OCI-M2 (cell line): ENCODE results near the gene SMOC2.

Source experiments
- DNase-seq: peaks from one replicate; lab custom pipeline; 2025; ENCODE audit not compliant: unreplicated experiment; lab: John Stamatoyannopoulos, UW

Gene SMOC2

GRCh38 chr6:168442646-168443045, 1.7 kb downstream of the SMOC2 start:
- no peak for DNase-seq

- no peak for DNase-seq
Measured at GRCh38 chr6:168447282-168447681, 6.3 kb downstream of the SMOC2 start.

DNA sequence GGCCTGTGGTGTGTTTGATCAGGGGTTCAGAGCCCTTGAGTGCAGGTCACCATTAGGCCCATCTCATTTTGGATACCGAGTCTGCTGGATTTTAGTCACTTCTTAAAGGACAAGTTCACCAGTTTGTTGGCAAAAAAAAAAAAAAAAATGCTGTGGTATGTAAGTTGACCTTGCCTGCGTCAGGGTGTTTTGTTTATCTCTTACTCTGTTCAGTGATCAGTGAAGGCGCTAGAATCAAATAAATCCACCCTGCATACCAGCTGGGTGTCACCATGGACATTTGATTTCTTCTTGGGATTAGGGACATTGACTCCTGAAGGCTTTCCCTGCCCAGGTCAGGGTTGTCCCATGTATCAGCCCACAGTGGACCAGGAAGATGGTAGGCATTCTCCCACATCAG, 6.7 kb downstream of the SMOC2 start:
- DNase-seq: no peak

DNA sequence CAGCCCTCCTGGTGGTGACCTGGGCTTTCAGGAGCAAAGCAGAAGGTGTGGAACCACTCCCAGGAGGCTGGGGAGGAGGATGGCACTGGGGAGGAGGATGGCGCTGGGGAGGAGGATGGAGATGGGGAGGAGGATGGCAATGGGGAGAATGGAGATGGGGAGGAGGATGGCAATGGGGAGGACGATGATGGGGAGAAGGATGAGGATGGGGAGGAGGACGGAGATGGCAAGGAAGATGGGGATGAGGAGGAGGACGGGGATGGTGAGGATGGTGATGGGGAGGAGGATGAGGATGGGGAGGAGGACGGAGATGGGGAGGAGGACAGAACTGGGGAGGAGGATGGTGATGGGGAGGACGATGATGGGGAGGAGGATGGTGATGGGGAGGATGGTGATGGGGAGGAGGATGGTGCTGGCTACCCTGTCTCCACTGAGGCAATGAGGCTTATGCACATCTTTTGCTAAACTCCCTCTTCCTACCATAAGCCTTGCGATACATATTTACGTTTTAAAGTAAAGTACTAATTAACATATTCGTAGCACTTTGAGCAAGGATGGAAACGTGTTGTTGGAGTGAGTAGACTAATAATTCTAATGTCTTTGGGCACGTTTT, 7.4 kb downstream of the SMOC2 start:
- DNase-seq: no peak

DNA sequence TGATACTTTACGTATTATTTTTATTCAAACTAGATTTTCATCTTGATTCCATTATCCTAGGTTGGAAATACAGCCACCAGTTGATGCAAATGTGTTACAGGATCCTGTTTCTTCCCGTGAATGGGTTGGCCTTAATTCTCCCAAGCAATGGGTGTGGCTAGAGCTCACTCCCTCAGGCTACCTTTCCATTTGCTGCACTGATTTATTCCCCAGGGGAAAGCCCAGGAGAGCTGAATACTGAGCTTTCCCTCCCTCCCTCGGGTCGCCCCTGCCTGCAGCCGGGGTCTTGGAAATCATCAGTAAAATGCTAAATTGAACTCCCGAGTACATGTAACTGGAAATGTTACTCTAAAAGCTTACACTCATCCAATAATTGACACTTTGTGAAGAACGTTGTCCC, 9.9 kb downstream of the SMOC2 start:
- no peak for DNase-seq

DNA sequence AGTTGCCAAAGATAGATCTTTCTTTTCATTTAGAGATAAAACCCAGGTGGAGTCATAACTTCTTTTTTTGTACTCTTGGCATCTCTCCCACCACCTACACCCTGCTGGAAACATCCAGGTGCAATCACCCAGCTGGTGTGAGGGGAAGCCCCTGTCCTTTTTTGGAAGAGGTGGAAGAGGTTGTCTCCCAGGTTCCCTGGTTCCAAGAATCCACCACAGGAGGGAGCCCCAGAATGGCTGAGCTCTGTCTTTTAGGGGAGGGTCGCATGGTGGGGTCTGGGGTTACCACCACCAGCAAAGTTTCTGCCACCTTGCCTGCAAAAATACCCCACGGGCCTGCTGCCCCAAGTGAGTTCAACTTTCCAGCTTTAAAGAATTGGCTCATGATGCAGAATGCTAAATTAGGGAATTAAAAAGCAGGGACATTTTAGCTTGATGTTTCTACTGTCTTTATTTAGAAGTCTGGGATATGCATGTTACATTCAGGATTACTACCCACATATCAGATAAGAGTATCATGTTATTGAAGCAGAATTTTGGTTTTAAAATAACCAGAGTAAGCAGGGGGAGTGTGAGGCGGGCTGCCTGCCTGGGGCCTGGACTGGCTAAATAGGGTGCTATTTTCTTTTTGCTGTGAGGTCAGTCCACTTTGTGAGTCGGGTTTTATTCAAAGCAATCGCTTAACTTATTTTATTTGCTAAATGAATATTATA, 11.0 kb downstream of the SMOC2 start:
- no peak for DNase-seq

- no peak for DNase-seq
Measured at GRCh38 chr6:168452685-168453377, 11.8 kb downstream of the SMOC2 start.

GRCh38 chr6:168455847-168456530, 15.0 kb downstream of the SMOC2 start:
- no peak for DNase-seq

DNA sequence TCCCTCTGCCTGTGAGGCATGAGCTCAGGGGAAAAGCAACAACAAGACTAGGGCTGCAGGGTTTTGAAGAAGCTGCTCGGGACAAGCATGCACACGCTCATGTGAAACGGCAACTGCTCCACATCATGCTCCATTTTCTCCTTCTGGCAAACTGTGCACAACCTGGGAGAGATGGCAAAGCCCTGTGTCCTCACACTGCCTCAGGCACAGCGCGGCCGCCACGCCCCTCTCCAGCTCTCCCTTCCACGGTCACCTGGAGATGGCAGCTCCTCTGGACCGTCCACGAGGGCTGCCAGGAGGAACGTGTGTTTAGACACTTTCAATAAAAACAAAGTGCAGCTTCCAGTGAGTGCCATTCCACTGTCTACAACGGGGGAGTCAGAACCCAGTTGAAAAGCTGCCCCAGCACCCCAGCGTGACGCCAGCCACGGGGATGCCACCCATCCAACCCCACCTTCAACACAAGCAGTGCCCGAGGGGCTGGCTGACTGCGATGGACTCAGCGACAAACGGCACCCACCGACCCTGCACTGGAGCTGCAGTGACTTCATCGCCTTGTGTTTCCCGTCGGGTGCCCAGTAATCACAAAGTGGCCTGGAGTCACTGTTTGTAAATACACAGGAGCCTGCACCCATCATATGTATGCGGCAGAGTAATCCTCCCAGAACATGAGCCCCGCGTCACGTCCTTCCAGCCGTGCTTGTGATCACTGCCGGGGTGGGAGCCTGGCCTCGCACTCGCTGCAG, 16.1 kb downstream of the SMOC2 start:
- DNase-seq: no peak

DNA sequence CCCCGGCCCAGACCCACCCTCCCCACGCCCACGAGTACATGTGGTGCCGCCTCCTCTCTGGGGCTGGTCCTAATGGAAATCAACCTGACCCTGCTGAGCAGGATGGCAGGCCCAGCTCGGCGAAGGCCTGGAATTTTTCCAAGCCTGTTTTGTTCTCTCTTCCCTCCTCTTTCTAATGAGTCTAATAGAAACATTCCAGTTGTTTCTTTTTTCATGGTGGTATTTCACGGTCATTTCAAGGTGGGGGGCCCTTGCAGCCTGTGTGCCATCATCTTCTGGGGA, 16.6 kb downstream of the SMOC2 start:
- no peak for DNase-seq

DNA sequence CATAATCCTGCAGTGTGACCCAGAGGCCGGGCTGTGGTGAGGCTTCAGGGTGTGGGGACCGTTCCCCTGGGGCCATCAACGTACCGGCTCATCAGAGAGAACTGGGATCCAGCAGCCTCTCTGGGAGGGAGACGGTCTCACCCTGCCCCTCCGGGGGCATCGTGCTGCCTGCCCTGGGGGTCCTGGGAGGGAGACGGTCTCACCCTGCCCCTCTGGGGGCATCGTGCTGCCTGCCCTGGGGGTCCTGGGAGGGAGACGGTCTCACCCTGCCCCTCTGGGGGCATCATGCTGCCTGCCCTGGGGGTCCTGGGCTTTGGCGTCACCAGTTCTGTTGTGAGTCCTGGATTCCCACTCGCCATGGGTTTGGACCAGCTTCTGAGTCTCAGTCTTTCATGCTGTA, 17.1 kb downstream of the SMOC2 start:
- DNase-seq: no peak

- no peak for DNase-seq
Measured at GRCh38 chr6:168459572-168459971, 18.6 kb downstream of the SMOC2 start.

DNA sequence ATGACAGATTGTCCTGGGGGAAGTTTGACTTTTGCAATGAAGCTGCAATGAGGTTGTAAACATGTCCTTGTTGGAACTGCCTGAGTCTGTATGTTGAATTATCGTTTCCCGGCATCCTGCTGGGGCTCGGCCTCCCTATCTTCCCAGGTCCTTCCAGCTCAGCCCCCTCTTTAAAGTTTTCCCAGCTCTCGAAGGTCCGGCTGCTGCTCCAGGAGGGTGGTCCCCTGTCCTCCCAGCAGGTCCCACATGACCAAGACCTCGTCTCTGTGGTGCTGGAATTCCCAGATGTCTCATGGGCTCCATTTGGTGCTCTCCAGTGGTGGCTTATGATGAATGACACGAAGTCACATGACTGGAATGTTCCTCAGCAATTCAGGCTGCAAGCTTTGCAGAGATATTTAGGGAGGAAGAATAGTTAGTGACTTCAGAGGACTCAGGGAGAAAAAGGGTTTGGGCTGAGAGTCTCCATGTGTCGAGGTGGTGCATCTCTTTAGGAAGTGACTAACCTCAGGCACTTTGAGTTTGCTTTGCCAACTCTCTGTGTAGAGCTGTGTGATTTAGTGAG, 21.4 kb downstream of the SMOC2 start:
- no peak for DNase-seq

DNA sequence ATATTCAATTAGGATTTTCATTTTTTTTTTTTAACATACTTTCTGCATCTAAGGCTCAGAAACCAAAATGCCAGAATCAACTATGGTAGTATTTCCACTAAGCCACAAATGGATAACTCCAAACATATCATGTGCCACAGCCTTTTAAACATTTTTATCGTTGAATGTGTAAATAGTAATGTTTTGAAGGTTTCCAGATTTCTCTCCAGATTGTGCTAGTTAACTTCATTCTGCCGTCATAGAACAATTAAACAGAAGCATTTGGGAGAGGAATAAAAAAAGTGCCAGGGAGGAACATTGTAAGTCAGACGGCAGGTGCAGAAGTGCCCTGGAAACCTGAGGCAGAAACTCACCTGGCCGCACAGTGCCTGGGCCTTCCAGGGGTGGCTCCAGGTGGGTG, 23.6 kb downstream of the SMOC2 start:
- DNase-seq: no peak

GRCh38 chr6:168468045-168468444, 27.1 kb downstream of the SMOC2 start:
- DNase-seq: no peak

DNA sequence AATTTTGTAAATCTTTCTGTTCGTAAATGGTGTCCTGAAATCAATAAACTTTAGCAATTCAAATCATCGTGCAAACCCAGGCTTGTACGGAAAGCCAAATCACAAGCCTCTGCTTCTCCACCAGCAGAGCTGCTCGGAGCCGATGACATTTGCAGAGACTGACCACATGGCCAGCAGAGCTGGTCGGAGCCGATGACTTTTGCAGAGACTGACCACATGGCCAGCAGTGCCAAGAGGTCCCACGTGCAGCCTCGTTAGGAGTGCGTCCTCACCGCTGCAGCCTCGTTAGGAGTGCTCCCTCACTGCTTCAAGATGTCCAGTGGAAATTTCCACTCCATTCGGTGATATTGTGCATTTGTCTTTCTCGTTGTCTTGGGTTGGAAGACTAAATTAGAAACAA, 28.5 kb downstream of the SMOC2 start:
- no peak for DNase-seq

DNA sequence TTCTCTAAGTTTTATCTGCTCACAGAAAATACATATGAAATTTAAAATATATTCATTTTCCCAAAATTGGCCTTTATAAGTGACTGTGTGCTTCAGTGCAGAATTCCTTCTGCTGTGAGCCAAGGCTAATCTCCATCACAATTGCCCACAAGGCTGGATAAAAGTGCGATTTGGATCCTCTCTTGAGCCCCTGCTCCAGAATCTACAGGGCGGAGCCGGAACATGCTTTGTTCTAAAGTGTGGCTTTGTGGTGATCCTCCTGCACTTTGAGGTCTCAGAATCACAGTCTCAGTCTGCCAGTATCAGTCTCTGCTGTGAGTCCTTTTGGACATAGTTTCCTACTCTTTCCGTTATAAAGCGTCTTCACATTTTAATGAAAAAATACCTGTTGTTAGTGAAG, 28.9 kb downstream of the SMOC2 start:
- DNase-seq: no peak

- no peak for DNase-seq
Measured at GRCh38 chr6:168472363-168472762, 31.4 kb downstream of the SMOC2 start.

DNA sequence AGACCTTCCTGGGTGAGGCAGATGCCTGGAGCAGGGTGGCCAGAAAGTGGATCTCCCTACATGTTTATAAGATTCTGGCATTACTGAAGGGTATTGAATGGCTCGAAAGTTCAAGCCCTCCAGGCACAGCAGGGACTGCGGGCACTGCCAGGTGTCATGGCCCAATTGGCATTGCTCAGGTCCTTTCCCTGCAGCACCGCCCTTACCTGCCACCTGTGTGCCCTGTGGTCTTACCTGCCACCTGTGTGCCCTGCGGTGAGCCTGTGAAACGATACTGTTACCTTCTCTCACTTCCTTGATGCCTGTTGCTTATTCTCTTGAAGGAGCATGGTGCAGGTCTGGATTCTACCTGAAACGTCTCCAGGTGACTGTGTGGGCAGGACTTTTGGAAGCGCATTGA, 32.2 kb downstream of the SMOC2 start:
- no peak for DNase-seq

DNA sequence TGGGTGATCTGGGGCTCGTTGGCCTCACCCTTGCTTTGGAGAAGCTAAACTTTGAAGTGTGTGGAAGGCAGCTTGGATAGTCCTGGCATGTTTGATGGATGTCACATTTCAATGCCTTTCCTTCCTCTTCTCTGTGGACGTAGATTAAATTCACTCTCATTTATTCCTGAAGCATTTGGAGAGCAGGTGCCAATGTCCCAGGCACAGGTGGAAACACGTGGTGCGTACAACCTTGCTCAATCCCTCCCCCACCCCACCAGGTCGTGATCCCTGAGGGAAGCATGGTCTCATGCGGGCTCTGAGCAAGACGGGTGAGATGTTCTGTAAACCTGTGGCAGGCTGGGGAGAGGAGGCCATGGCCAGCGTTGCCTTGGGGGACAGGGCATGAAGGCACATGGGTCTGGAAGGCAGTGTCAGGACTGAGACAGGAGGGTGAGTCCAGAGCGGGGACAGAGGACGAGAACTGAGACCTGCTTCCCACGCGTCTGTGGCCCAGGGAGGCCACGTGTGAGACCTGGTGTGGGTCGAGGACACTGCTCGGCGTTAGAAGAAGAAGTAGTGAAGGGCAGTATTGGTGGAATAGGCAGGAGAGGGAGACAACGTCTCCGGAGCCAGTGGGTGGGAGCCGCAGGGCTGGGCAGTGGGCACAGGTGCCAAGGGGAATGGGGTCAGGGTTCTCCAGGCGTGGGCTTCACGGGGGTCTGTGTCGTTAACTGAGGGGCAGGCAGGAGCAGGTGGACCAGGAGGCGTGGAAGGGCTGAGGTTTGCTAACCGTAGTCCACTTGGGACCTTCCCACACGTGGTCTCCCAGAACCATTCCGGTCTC, 34.4 kb downstream of the SMOC2 start:
- no peak for DNase-seq
